PC-9 (cell line): Measurements from ENCODE around the gene UBR7.

Source experiments
- EZH2 ChIP-seq: fragments of 200-600 bp; sonication (generic); IDR thresholded peaks from 2 replicates; pipeline ENCODE4 v1.8.0; 2017; ENCODE audit warnings: antibody characterized with exemption, low read depth
- TF ChIP-seq, protein P1 (sequence below): fragments of 200-600 bp; sonication (generic); conservative IDR thresholded peaks from 2 replicates; pipeline ENCODE4 v1.6.1; 2017; ENCODE audit warnings: mixed run types, antibody characterized with exemption, mild to moderate bottlenecking, moderate library complexity

DNA sequence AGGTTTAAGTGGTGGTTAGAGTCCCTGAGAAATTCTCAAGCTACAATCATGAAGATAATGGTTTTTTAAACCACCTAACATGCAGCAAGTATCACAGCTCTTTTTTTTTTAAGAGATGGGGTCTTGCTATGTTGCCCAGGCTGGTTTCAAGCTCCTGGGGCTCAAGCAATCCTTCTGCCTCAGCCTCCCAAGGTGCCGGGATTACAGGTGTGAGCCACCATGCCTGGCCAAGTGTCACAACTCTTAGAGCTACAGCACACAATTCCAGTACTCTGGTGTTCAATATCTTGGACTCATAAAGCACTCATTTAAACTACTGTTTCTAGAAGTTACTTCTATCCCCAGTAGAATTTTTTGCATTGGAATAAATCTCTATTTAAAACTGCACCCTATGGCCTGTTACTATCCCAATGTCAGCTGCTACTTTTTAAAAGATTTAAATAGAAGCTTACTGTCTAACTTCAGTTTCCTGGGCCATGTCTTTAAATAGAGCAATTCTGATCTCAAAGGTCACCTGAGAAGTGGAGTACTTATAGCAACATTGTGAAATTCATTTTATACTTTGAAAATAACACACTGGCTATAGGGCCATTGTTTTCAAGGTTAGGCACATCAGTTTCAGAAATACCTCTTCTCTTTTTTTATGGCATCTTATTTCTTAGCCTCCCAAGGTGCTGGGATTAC lies 11.6 kb upstream of the UBR7 start:
- TF ChIP-seq EZH2 = no peak
- TF ChIP-seq, protein P1, sequence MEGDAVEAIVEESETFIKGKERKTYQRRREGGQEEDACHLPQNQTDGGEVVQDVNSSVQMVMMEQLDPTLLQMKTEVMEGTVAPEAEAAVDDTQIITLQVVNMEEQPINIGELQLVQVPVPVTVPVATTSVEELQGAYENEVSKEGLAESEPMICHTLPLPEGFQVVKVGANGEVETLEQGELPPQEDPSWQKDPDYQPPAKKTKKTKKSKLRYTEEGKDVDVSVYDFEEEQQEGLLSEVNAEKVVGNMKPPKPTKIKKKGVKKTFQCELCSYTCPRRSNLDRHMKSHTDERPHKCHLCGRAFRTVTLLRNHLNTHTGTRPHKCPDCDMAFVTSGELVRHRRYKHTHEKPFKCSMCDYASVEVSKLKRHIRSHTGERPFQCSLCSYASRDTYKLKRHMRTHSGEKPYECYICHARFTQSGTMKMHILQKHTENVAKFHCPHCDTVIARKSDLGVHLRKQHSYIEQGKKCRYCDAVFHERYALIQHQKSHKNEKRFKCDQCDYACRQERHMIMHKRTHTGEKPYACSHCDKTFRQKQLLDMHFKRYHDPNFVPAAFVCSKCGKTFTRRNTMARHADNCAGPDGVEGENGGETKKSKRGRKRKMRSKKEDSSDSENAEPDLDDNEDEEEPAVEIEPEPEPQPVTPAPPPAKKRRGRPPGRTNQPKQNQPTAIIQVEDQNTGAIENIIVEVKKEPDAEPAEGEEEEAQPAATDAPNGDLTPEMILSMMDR = no peak
